Esophagus squamous epithelium (tissue), 4 donors: ENCODE results near the gene CARD11.

Source experiments
- POLR2A ChIP-seq, 4 donors: fragments of 450-650 bp; IDR thresholded peaks; one replicate each; pipeline ENCODE4 v1.6.1; 2017; ENCODE audit warnings: antibody characterized with exemption in 4 of 4, mild to moderate bottlenecking in 4 of 4, moderate library complexity in 3 of 4
- TF ChIP-seq, protein P1 (sequence below), 6 experiments: fragments of 450-650 bp in 4 of 6; fragments of 200-600 bp in 2 of 6; sonication (generic) in 2 of 6; IDR thresholded peaks; one replicate each; pipeline ENCODE4 v1.5.1; 2016 to 2019; ENCODE audit warnings: antibody characterized with exemption in 6 of 6, mild to moderate bottlenecking in 4 of 6, moderate library complexity in 4 of 6

DNA sequence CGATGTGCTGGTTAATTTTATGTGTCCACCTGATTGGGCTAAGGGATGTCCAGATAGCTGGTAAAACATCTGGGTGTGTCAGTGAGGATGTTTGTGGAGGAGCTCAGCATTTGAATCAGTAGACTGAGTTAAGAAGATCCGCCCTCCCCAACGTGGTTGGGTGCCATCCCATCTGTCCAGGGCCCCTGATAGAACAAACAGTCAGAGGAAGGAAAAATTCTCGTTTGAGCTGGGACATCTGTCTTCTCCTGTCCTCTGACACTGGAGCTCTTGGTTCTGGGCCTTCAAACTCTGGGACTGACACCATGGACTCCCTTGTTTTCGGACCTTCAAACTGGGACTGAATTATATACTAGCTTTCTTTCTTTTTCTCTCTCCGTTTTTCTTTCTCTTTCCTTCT is 59.6 kb downstream of the CARD11 start:
- TF ChIP-seq, protein P1, sequence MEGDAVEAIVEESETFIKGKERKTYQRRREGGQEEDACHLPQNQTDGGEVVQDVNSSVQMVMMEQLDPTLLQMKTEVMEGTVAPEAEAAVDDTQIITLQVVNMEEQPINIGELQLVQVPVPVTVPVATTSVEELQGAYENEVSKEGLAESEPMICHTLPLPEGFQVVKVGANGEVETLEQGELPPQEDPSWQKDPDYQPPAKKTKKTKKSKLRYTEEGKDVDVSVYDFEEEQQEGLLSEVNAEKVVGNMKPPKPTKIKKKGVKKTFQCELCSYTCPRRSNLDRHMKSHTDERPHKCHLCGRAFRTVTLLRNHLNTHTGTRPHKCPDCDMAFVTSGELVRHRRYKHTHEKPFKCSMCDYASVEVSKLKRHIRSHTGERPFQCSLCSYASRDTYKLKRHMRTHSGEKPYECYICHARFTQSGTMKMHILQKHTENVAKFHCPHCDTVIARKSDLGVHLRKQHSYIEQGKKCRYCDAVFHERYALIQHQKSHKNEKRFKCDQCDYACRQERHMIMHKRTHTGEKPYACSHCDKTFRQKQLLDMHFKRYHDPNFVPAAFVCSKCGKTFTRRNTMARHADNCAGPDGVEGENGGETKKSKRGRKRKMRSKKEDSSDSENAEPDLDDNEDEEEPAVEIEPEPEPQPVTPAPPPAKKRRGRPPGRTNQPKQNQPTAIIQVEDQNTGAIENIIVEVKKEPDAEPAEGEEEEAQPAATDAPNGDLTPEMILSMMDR (IDR thresholded peaks at IDR 0.05): no peak
- no peak for TF ChIP-seq POLR2A (IDR thresholded peaks at IDR 0.05)
